Measurements from ENCODE around the gene RAB13. TPM values are rescaled to one million over a fixed set of nuclear protein-coding genes. Genes with fewer than 3 reads are reported as not detected.

Gene RAB13
- total and polyA plus RNA-seq, 2 of the 13 experiments (the other 11 are each of a cell fraction or from before 2014, with no cell fraction given), result 15.9 to 24.7 TPM

GRCh38 chr1:153954826-153955225 lies 31.3 kb downstream of the RAB13 start (continued):
- TF ChIP-seq ZHX1 (CRISPR knock-in tag; IDR thresholded peaks at IDR 0.05; ENCODE audit: low read depth), result no peak
- TF ChIP-seq, protein P1, sequence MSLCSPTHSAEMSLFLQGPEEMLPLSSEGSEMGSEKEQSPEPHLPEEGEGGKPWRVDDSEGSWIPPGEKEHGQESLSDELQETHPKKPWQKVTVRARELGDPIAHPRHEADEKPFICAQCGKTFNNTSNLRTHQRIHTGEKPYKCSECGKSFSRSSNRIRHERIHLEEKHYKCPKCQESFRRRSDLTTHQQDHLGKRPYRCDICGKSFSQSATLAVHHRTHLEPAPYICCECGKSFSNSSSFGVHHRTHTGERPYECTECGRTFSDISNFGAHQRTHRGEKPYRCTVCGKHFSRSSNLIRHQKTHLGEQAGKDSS (CRISPR knock-in tag; IDR thresholded peaks at IDR 0.05; ENCODE audit: borderline replicate concordance, low read depth), result no peak
- TF ChIP-seq, protein P2, sequence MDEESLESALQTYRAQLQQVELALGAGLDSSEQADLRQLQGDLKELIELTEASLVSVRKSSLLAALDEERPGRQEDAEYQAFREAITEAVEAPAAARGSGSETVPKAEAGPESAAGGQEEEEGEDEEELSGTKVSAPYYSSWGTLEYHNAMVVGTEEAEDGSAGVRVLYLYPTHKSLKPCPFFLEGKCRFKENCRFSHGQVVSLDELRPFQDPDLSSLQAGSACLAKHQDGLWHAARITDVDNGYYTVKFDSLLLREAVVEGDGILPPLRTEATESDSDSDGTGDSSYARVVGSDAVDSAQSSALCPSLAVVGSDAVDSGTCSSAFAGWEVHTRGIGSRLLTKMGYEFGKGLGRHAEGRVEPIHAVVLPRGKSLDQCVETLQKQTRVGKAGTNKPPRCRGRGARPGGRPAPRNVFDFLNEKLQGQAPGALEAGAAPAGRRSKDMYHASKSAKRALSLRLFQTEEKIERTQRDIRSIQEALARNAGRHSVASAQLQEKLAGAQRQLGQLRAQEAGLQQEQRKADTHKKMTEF (CRISPR knock-in tag; IDR thresholded peaks at IDR 0.05), result no peak
- no peak for TF ChIP-seq PAF1 (CRISPR knock-in tag; IDR thresholded peaks at IDR 0.05)
- TF ChIP-seq ZNF143 (CRISPR knock-in tag; IDR thresholded peaks at IDR 0.05), result no peak
- TF ChIP-seq MEIS1 (CRISPR knock-in tag; IDR thresholded peaks at IDR 0.05; ENCODE audit: borderline replicate concordance), result no peak
- TF ChIP-seq HOXA5 (CRISPR knock-in tag; IDR thresholded peaks at IDR 0.05), result no peak
